Tibial nerve (tissue), 3 donors: ENCODE data around the gene OR10P1.

Experiments
- CTCF ChIP-seq, 5 experiments: fragments of 200-600 bp in 3 of 5; fragments of 450-650 bp in 2 of 5; sonication (generic) in 3 of 5; IDR thresholded peaks; one replicate each; pipeline ENCODE4 v1.5.1; 2016 to 2019; ENCODE audit warnings: antibody characterized with exemption in 5 of 5, mild to moderate bottlenecking in 3 of 5, moderate library complexity in 2 of 5
- POLR2A ChIP-seq, 2 donors: fragments of 450-650 bp; IDR thresholded peaks; one replicate each; pipeline ENCODE4 v1.6.1; 2017; ENCODE audit warnings: antibody characterized with exemption in 2 of 2, mild to moderate bottlenecking in 2 of 2, moderate library complexity in 2 of 2

GRCh38 chr12:55664826-55665225 lies 28.1 kb downstream of the OR10P1 start:
- no peak for TF ChIP-seq POLR2A (IDR thresholded peaks at IDR 0.05)
- no peak for TF ChIP-seq CTCF (IDR thresholded peaks at IDR 0.05)
